PC-3 (cell line): ENCODE measurements around the gene GSTP1. TPM values are rescaled to one million over a fixed set of nuclear protein-coding genes. Genes with fewer than 3 reads are reported as not detected.
A peak's percentile ranks its signal among the peaks of the same experiment; 100 is the strongest.

ENCODE experiments used
- ATAC-seq: fragments of 200-7000 bp; cut with Tn5 transposase; 2 replicates; pipeline ENCODE4 v1.9.1; 2020; ENCODE audit warnings: mild to moderate bottlenecking, moderate library complexity
- Bru-seq: library from RNA; stranded (reverse); fragments of 400-500 nt; gene quantifications from one replicate; lab custom pipeline; 2021; lab: Mats Ljungman, UMichigan
- BruChase-seq, 2 experiments: library from RNA; stranded (reverse); fragments of 400-500 nt; gene quantifications; one replicate each; lab custom pipeline; 2021; lab: Mats Ljungman, UMichigan
- BruUV-seq: library from RNA; stranded (reverse); fragments of 400-500 nt; replicated peaks from 2 replicates; lab custom pipeline; 2021; lab: Mats Ljungman, UMichigan
- CTCF ChIA-PET: fragments of 300-600 bp; sonication (Branson Sonifier 250); formaldehyde crosslinking; loops from one replicate; lab custom pipeline; 2022; ENCODE audit warnings: antibody characterized with exemption; lab: Charles Lee
- POLR2A ChIA-PET: fragments of 300-600 bp; sonication (Branson Sonifier 250); formaldehyde crosslinking; loops from one replicate; lab custom pipeline; 2022; ENCODE audit warnings: antibody characterized with exemption; ENCODE audit not compliant: unreplicated experiment; lab: Charles Lee
- DNase-seq: peaks from one replicate; pipeline ENCODE4 v3.0.0-alpha.2; 2015
- H2AFZ ChIP-seq: fragments of 300-600 bp; sonication (generic); 2 replicates; pipeline ENCODE4 v1.6.0; 2016; ENCODE audit warnings: antibody characterized with exemption, low read length
- H3F3A ChIP-seq: fragments of 300-600 bp; sonication (generic); one replicate; pipeline ENCODE4 v1.6.0; 2017; ENCODE audit warnings: antibody characterized with exemption, low read length, control low read depth, mild to moderate bottlenecking; ENCODE audit not compliant: unreplicated experiment
- H3K27ac ChIP-seq: fragments of 300-600 bp; sonication (generic); 2 replicates; pipeline ENCODE4 v1.5.1; 2016; ENCODE audit warnings: mild to moderate bottlenecking, low read length
- H3K27me3 ChIP-seq: fragments of 300-600 bp; sonication (generic); 2 replicates; pipeline ENCODE4 v1.6.1; 2016; ENCODE audit warnings: low read length, mixed read lengths
- H3K36me3 ChIP-seq: fragments of 300-600 bp; sonication (generic); 2 replicates; pipeline ENCODE4 v1.6.1; 2016; ENCODE audit warnings: low read depth, mixed run types, low read length, mixed read lengths
- H3K4me1 ChIP-seq: fragments of 300-600 bp; sonication (generic); 2 replicates; pipeline ENCODE4 v1.5.1; 2016; ENCODE audit warnings: low read length; ENCODE audit not compliant: insufficient read depth
- H3K4me2 ChIP-seq: fragments of 300-600 bp; sonication (generic); 2 replicates; pipeline ENCODE4 v1.6.0; 2016; ENCODE audit warnings: low read length
- H3K4me3 ChIP-seq: fragments of 300-600 bp; sonication (generic); 2 replicates; pipeline ENCODE4 v1.5.1; 2016; ENCODE audit warnings: mild to moderate bottlenecking, low read length, mixed read lengths
- H3K79me2 ChIP-seq: fragments of 300-600 bp; sonication (generic); 2 replicates; pipeline ENCODE4 v1.6.1; 2017; ENCODE audit warnings: low read length, mixed read lengths
- H3K9ac ChIP-seq: fragments of 300-600 bp; sonication (generic); 2 replicates; pipeline ENCODE4 v1.6.0; 2016; ENCODE audit warnings: mild to moderate bottlenecking, low read length
- H3K9me2 ChIP-seq: fragments of 300-600 bp; sonication (generic); replicated peaks from 2 replicates; pipeline ENCODE4 v1.6.1; 2016; ENCODE audit warnings: mixed run types, low read length, mixed read lengths
- H3K9me3 ChIP-seq: fragments of 300-600 bp; sonication (generic); 2 replicates; pipeline ENCODE4 v1.6.1; 2016; ENCODE audit warnings: low read length, mixed read lengths
- H4K20me1 ChIP-seq: fragments of 300-600 bp; sonication (generic); 2 replicates; pipeline ENCODE4 v1.6.1; 2016; ENCODE audit warnings: low read length, mixed read lengths
- EZH2 ChIP-seq: fragments of 300-600 bp; sonication (generic); IDR thresholded peaks from one replicate; pipeline ENCODE4 v1.6.1; 2017; ENCODE audit warnings: antibody characterized with exemption, mild to moderate bottlenecking, low read length; ENCODE audit not compliant: unreplicated experiment
- EZH2phosphoT487 ChIP-seq: fragments of 300-600 bp; sonication (generic); IDR thresholded peaks from 2 replicates; pipeline ENCODE4 v1.6.1; 2018; ENCODE audit warnings: mild to moderate bottlenecking, antibody characterized with exemption, low read length, borderline replicate concordance
- intact Hi-C: fragments of 100-400 bp; cut with micrococcal nuclease; formaldehyde crosslinking; loops from 2 replicates; pipeline ENCODE4 v1.9.0; 2023
- long read RNA-seq: library from polyadenylated mRNA; unstranded; transcript quantifications from one replicate; pipeline ENCODE4 v2.0.0, GENCODE V29; 2021; ENCODE audit not compliant: unreplicated experiment
- total RNA-seq: library from RNA; depleted of rRNA; stranded (reverse); fragments of >200 nt; gene quantifications from 2 replicates; pipeline ENCODE4 v1.2.3, GENCODE V29; 2014; rRNA removed
- TF ChIP-seq, protein P1 (sequence below): fragments of 300-600 bp; sonication (generic); conservative IDR thresholded peaks from 2 replicates; pipeline ENCODE4 v1.5.1; 2017; ENCODE audit warnings: antibody characterized with exemption, low read depth, mild to moderate bottlenecking, low read length

Gene GSTP1
- total RNA-seq (1,049 and 1,154 TPM in 2 replicates), Bru-seq, nascent RNA (percentile 91 among the genes with signal in this experiment), BruChase-seq, experiment 1, labeled RNA remaining after a 6-hour chase (percentile 91 among the genes with signal in this experiment), BruChase-seq, experiment 2, labeled RNA remaining after a 2-hour chase (percentile 82 among the genes with signal in this experiment)
- long read RNA-seq, transcript GSTP1-202 (7 exons, 961 nt): major isoform, 180 of 224 reads
- long read RNA-seq, partial matches to known transcripts: 29 of 224 reads
- long read RNA-seq, other reads (novel, unspliced or antisense): 12 of 224 reads

DNA sequence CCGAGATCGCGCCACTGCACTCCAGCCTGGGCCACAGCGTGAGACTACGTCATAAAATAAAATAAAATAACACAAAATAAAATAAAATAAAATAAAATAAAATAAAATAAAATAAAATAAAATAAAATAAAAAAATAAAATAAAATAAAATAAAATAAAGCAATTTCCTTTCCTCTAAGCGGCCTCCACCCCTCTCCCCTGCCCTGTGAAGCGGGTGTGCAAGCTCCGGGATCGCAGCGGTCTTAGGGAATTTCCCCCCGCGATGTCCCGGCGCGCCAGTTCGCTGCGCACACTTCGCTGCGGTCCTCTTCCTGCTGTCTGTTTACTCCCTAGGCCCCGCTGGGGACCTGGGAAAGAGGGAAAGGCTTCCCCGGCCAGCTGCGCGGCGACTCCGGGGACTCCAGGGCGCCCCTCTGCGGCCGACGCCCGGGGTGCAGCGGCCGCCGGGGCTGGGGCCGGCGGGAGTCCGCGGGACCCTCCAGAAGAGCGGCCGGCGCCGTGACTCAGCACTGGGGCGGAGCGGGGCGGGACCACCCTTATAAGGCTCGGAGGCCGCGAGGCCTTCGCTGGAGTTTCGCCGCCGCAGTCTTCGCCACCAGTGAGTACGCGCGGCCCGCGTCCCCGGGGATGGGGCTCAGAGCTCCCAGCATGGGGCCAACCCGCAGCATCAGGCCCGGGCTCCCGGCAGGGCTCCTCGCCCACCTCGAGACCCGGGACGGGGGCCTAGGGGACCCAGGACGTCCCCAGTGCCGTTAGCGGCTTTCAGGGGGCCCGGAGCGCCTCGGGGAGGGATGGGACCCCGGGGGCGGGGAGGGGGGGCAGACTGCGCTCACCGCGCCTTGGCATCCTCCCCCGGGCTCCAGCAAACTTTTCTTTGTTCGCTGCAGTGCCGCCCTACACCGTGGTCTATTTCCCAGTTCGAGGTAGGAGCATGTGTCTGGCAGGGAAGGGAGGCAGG, at the start of gene GSTP1:
Gene GSTP1, plus strand, starts transcription at position 566 of the 958 bp plus-strand sequence. Its CDS starts 32 bp downstream, at position 598.
- no peaks in the 10 kb centered on the region for H3F3A ChIP-seq
- no peaks in the 10 kb centered on the region for H3K9me3 ChIP-seq
- H3K4me2 ChIP-seq: peak within 1 kb of the TSS; percentile 80
- peaks cover 7% of the 10 kb centered on the region; the same call in 1 of the 2 replicates for H3K36me3 ChIP-seq
- peak within 1 kb of the TSS; percentile 46 for H3K27ac ChIP-seq
- ChIA-PET POLR2A (interaction anchor here (0.5 kb wide), 1 partner anchor 88 kb away, joined by 3 read pairs; no protein-coding TSS in a partner anchor), CTCF (interaction anchor here (0.6 to 0.8 kb wide), 2 partner anchors 13 to 31 kb away, joined by 3 read pairs; no protein-coding TSS in a partner anchor)
- no peak for TF ChIP-seq EZH2phosphoT487
- TF ChIP-seq, protein P1, sequence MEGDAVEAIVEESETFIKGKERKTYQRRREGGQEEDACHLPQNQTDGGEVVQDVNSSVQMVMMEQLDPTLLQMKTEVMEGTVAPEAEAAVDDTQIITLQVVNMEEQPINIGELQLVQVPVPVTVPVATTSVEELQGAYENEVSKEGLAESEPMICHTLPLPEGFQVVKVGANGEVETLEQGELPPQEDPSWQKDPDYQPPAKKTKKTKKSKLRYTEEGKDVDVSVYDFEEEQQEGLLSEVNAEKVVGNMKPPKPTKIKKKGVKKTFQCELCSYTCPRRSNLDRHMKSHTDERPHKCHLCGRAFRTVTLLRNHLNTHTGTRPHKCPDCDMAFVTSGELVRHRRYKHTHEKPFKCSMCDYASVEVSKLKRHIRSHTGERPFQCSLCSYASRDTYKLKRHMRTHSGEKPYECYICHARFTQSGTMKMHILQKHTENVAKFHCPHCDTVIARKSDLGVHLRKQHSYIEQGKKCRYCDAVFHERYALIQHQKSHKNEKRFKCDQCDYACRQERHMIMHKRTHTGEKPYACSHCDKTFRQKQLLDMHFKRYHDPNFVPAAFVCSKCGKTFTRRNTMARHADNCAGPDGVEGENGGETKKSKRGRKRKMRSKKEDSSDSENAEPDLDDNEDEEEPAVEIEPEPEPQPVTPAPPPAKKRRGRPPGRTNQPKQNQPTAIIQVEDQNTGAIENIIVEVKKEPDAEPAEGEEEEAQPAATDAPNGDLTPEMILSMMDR: peak; percentile 53
- no peak for TF ChIP-seq EZH2
- peak; percentile 82 for ATAC-seq
- intact Hi-C loops: no loop called here
- DNase-seq: peak; percentile 83
- peak within 1 kb of the TSS; percentile 62 for H2AFZ ChIP-seq
- H3K9ac ChIP-seq: peak within 1 kb of the TSS; percentile 89
- BruUV-seq: no TSS peak
- peaks cover 26% of the 10 kb centered on the region for H3K4me1 ChIP-seq
- no peaks in the 10 kb centered on the region for H3K9me2 ChIP-seq
- H3K79me2 ChIP-seq: peaks cover 19% of the 10 kb centered on the region
- 0 out of 2 replicates have a peak, but pooled peaks cover 6% of the 10 kb centered on the region for H4K20me1 ChIP-seq
- H3K27me3 ChIP-seq: no peaks in the 10 kb centered on the region
- H3K4me3 ChIP-seq: peak within 1 kb of the TSS; percentile 76

DNA sequence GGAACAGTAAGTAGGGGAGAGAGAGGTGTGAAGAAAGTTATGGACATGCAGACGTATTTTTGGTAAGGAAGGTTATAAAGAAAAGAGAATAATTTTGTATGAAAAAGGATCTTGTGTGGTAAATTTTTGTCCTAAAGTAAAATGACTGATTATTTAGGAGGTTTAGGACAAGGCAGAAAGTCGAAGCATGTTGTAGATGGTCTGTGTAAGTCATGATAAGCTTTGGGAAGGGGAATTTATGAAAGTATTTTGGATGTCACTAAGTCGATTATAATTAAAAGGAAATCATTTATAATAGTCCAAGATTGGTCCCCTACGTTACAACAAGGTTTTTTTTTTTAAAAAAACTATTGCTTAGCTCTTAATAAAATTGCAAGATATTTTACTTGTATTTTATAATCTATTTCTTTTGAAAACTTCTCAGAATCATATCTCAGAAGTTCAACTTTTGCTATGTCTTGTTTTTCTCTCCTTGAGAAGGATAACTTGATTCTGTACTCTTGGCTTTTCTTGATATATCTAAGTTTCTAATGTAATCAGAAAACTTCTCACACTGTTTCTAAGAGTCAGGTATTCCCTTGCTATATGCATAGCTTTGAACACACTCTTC, 49.4 kb upstream of the GSTP1 start:
- DNase-seq (peak; percentile 52), ATAC-seq (no peak)
- Histone ChIP-seq H3K36me3 (no peaks in the 10 kb centered on the region; the same call in 1 of the 2 replicates), H3K4me2 (no peak overlapping the region), H3K27me3 (no peaks in the 10 kb centered on the region), H3K9ac (no peak overlapping the region), H3K4me3 (no peak overlapping the region), H3K9me2 (no peaks in the 10 kb centered on the region), H3F3A (no peaks in the 10 kb centered on the region), H3K27ac (no peak overlapping the region), H3K79me2 (no peaks in the 10 kb centered on the region), H4K20me1 (no peaks in the 10 kb centered on the region), H2AFZ (no peak overlapping the region), H3K4me1 (no peaks in the 10 kb centered on the region), H3K9me3 (peaks cover 27% of the 10 kb centered on the region)
- intact Hi-C loops: no loop called here
- no TSS peak for BruUV-seq
- no peak for TF ChIP-seq EZH2
- no peak for TF ChIP-seq EZH2phosphoT487
- TF ChIP-seq, protein P1: no peak
- POLR2A ChIA-PET: no interaction called here
- CTCF ChIA-PET: no interaction called here
